Measurements from ENCODE around the gene MAP2.

DNA sequence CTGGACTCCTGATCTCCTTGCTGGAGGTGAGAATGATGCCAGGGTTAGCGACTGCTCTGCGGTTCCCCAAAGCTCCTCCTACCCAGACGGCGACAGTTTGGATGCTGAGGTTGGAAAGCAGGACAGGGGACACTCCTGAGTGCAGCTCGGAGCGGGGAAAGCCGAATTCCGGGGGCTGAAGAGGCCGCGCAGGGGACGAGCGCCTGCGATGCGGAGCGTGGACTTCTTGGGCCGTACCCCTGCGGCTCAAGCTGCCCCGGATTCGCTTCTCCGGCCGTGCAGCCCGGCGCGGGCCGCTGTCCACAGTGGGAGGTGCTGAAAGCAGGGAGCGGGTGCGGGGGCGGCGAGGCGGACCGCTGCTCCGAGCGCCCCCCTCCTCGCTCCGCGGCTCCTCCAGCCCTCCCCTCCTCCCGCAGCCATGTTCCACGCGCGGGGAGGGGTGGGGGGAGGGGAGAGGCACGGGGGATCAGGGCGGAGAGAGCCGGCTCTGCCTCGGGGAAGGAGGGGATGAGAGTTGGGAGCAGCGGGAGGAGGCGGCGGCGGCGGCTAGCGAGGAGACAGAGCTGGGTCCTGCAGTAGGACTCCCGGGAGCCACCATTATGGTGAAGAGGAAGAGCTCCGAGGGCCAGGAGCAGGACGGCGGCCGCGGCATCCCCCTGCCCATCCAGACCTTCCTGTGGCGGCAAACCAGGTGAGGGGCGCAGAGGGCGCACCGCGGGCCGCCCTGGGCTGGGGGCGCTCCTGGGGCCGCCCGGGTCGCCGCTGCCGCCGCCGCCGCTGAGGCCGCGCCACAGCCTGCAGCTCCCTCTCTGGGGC, 347.8 kb downstream of the MAP2 start, which contains the start of gene UNC80:
- TF ChIP-seq, protein P1, sequence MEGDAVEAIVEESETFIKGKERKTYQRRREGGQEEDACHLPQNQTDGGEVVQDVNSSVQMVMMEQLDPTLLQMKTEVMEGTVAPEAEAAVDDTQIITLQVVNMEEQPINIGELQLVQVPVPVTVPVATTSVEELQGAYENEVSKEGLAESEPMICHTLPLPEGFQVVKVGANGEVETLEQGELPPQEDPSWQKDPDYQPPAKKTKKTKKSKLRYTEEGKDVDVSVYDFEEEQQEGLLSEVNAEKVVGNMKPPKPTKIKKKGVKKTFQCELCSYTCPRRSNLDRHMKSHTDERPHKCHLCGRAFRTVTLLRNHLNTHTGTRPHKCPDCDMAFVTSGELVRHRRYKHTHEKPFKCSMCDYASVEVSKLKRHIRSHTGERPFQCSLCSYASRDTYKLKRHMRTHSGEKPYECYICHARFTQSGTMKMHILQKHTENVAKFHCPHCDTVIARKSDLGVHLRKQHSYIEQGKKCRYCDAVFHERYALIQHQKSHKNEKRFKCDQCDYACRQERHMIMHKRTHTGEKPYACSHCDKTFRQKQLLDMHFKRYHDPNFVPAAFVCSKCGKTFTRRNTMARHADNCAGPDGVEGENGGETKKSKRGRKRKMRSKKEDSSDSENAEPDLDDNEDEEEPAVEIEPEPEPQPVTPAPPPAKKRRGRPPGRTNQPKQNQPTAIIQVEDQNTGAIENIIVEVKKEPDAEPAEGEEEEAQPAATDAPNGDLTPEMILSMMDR (conservative IDR thresholded peaks at IDR 0.05 in 1 of 2, IDR thresholded peaks at IDR 0.05 in 1 of 2; ENCODE audit: extremely low read depth in 1 of 2, insufficient read depth in 1 of 2, low read depth in 1 of 2, low read length in 2 of 2) = no peak
- no peak for TF ChIP-seq EZH2 (IDR thresholded peaks at IDR 0.05; ENCODE audit: borderline replicate concordance, low read length)
